Endodermal cell (in vitro differentiated cells): ENCODE measurements around the gene SEM1. TPM values are rescaled to one million over a fixed set of nuclear protein-coding genes. Genes with fewer than 3 reads are reported as not detected.

ENCODE experiments used
- DNase-seq: peaks from one replicate; pipeline ENCODE4 v3.0.0-alpha.2; 2017
- H3K27ac ChIP-seq: 2 replicates; pipeline ENCODE4 v1.5.1; 2013; ENCODE audit warnings: mild to moderate bottlenecking, low read depth, low read length, moderate library complexity
- H3K27me3 ChIP-seq: 2 replicates; pipeline ENCODE4 v1.6.1; 2013; ENCODE audit warnings: mild to moderate bottlenecking, low read length, moderate library complexity; ENCODE audit not compliant: insufficient read depth, control insufficient read depth, poor library complexity, severe bottlenecking
- H3K36me3 ChIP-seq: 2 replicates; pipeline ENCODE4 v1.7.0; 2013; ENCODE audit warnings: mild to moderate bottlenecking, low read length, moderate library complexity; ENCODE audit not compliant: control insufficient read depth, insufficient read depth
- H3K4me1 ChIP-seq: one replicate; pipeline ENCODE4 v1.7.0; 2013; ENCODE audit warnings: low read length; ENCODE audit not compliant: control insufficient read depth, insufficient read depth
- H3K4me3 ChIP-seq: 2 replicates; pipeline ENCODE4 v1.5.1; 2013; ENCODE audit warnings: mild to moderate bottlenecking, low read length, moderate library complexity
- H3K9ac ChIP-seq: 2 replicates; pipeline ENCODE4 v1.6.1; 2013; ENCODE audit warnings: mild to moderate bottlenecking, low read length, moderate library complexity; ENCODE audit not compliant: poor library complexity, severe bottlenecking; ENCODE audit errors: extremely low read depth
- H3K9me3 ChIP-seq: 2 replicates; pipeline ENCODE4 v1.6.1; 2013; ENCODE audit warnings: mild to moderate bottlenecking, low read length, moderate library complexity; ENCODE audit not compliant: control insufficient read depth
- H3K27ac Mint-ChIP-seq: 2 replicates; pipeline ENCODE4 v1.8.0; 2020; ENCODE audit warnings: mixed read lengths
- H3K27me3 Mint-ChIP-seq: 2 replicates; pipeline ENCODE4 v1.8.0; 2021; ENCODE audit warnings: mild to moderate bottlenecking, mixed read lengths; ENCODE audit not compliant: insufficient read depth
- H3K36me3 Mint-ChIP-seq: 2 replicates; pipeline ENCODE4 v1.8.0; 2020; ENCODE audit warnings: low read depth, mixed read lengths
- H3K4me1 Mint-ChIP-seq: 2 replicates; pipeline ENCODE4 v1.8.0; 2020; ENCODE audit warnings: mixed read lengths
- H3K4me3 Mint-ChIP-seq: 2 replicates; pipeline ENCODE4 v1.8.0; 2020; ENCODE audit warnings: mild to moderate bottlenecking, moderate library complexity, mixed read lengths
- H3K9me3 Mint-ChIP-seq: 2 replicates; pipeline ENCODE4 v1.8.0; 2020; ENCODE audit warnings: mild to moderate bottlenecking, mixed read lengths
- CTCF ChIP-seq: fragments of 200-600 bp; sonication (generic); conservative IDR thresholded peaks from 2 replicates; pipeline ENCODE4 v1.5.0; 2021; ENCODE audit warnings: antibody characterized with exemption, mild to moderate bottlenecking
- WGBS, 2 experiments: methylation state at CpG; one replicate each; pipeline versions ENCODE4 v1.1.5 to v1.1.7; 2013; ENCODE audit warnings: missing lambda C conversion rate in 2 of 2, mixed read lengths in 1 of 2; ENCODE audit not compliant: insufficient coverage in 1 of 2, insufficient read length in 1 of 2; 5-methylcytosine and 5-hydroxymethylcytosine counted together
- total RNA-seq, 2 donors: library from RNA; stranded (reverse); fragmentation: NEBNext Ultra II Directional in 1 of 2; extraction: Animal tissue kit (Norgen Biotek cat#: 25700) in 1 of 2; gene quantifications; 2 replicates in 1 of 2; 3 replicates in 1 of 2; pipeline ENCODE4 v1.2.1, GENCODE V29; 2021

The SEM1 gene
- total RNA-seq, 2 donors from 2014 or later: 85.1 to 127 TPM

- Mint-ChIP-seq H3K4me1 (no peaks in the 10 kb centered on the region), H3K27me3 (no peaks in the 10 kb centered on the region), H3K27ac (no peak overlapping the region), H3K9me3 (no peaks in the 10 kb centered on the region), H3K4me3 (no peak overlapping the region), H3K36me3 (peaks cover 11% of the 10 kb centered on the region)
- no peak overlapping the region for H3K27ac ChIP-seq
- peaks cover 20% of the 10 kb centered on the region for H3K36me3 ChIP-seq
- H3K27me3 ChIP-seq: no peaks in the 10 kb centered on the region
- H3K9me3 ChIP-seq: no peaks in the 10 kb centered on the region
- WGBS, 2 experiments: 86 to 92% methylated on average over 2 to 3 of the region's 3 CpGs
- H3K4me3 ChIP-seq: no peak overlapping the region
- no peak overlapping the region for H3K9ac ChIP-seq
- no peak for DNase-seq
- TF ChIP-seq CTCF: no peak
- no peaks in the 10 kb centered on the region for H3K4me1 ChIP-seq
These were observed 39.0 kb downstream of the SEM1 start for GRCh38 chr7:96670338-96671289.

GRCh38 chr7:96669812-96670211, 39.8 kb downstream of the SEM1 start:
- no peaks in the 10 kb centered on the region for H3K9me3 ChIP-seq
- TF ChIP-seq CTCF: no peak
- H3K27ac Mint-ChIP-seq: no peak overlapping the region
- H3K9me3 Mint-ChIP-seq: no peaks in the 10 kb centered on the region
- H3K36me3 ChIP-seq: peaks cover 20% of the 10 kb centered on the region
- H3K9ac ChIP-seq: no peak overlapping the region
- no peaks in the 10 kb centered on the region for H3K4me1 ChIP-seq
- DNase-seq: no peak
- H3K27me3 ChIP-seq: no peaks in the 10 kb centered on the region
- H3K4me3 ChIP-seq: no peak overlapping the region
- no peaks in the 10 kb centered on the region for H3K4me1 Mint-ChIP-seq
- no peak overlapping the region for H3K27ac ChIP-seq
- H3K27me3 Mint-ChIP-seq: no peaks in the 10 kb centered on the region
- H3K4me3 Mint-ChIP-seq: no peak overlapping the region
- H3K36me3 Mint-ChIP-seq: peaks cover 11% of the 10 kb centered on the region

- Histone ChIP-seq H3K9me3 (no peaks in the 10 kb centered on the region), H3K27ac (no peak overlapping the region), H3K4me1 (no peaks in the 10 kb centered on the region), H3K4me3 (no peak overlapping the region), H3K27me3 (no peaks in the 10 kb centered on the region), H3K9ac (no peak overlapping the region), H3K36me3 (peaks cover 9% of the 10 kb centered on the region)
- H3K4me1 Mint-ChIP-seq: no peaks in the 10 kb centered on the region
- whole genome bisulfite sequencing, 2 experiments: 90 to 100% methylated on average over 5 of the region's 5 CpGs
- no peaks in the 10 kb centered on the region for H3K27me3 Mint-ChIP-seq
- DNase-seq: no peak
- no peak overlapping the region for H3K4me3 Mint-ChIP-seq
- no peak overlapping the region for H3K27ac Mint-ChIP-seq
- peaks cover 6% of the 10 kb centered on the region for H3K36me3 Mint-ChIP-seq
- TF ChIP-seq CTCF: no peak
- H3K9me3 Mint-ChIP-seq: no peaks in the 10 kb centered on the region
These were observed 42.6 kb downstream of the SEM1 start for GRCh38 chr7:96667026-96667425.
